KOPT-K1 (cell line): ENCODE measurements around the gene CYP2R1.
A peak's percentile ranks its signal among the peaks of the same experiment; 100 is the strongest.

ENCODE experiments used
- H3K27ac ChIP-seq: fragments of 200-600 bp; sonication (generic); 2 replicates; pipeline ENCODE4 v1.5.1; 2016; ENCODE audit warnings: antibody characterized with exemption, mild to moderate bottlenecking, low read depth, low read length; ENCODE audit not compliant: poor library complexity, severe bottlenecking
- H3K36me3 ChIP-seq: fragments of 200-600 bp; sonication (generic); 2 replicates; pipeline ENCODE4 v1.5.1; 2017; ENCODE audit warnings: antibody characterized with exemption, mild to moderate bottlenecking, low read length, moderate library complexity; ENCODE audit not compliant: insufficient read depth
- H3K9me3 ChIP-seq: fragments of 200-600 bp; sonication (generic); 2 replicates; pipeline ENCODE4 v1.5.1; 2017; ENCODE audit warnings: antibody characterized with exemption, low read length, mild to moderate bottlenecking; ENCODE audit not compliant: insufficient read depth, poor library complexity, severe bottlenecking

The CYP2R1 gene

DNA sequence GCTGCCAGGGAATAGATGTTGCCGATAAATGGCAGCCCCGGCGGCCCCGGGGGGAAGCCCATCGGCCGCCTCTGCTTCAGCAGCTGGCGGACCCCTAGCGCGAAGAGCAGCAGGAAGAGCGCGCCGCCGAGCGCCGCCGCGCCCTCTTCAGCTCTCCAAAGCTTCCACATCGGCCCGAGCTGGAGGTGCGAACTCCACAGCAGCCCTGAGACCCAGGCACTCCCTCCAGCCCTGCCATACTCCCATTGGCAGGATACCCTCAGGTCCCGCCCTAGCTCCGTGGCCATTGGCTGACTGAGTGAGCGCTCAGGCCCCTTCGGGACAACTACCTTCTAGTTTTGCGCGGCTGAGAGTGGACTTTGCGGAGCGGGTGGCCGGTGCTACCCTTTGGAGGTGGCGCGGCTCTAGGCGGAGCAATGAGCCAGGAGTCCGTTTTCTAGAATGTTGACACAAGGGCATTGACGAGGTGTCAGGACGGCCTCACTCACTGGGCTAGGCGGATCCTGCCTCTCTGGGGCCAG lies at the start of gene CYP2R1:
CYP2R1 (minus strand) TSS at position 196 of the 521 bp plus-strand sequence; CDS start at position 170, 26 bp downstream.
- Histone ChIP-seq H3K27ac (peak within 1 kb of the TSS; percentile 69), H3K36me3 (no peaks in the 10 kb centered on the region), H3K9me3 (no peaks in the 10 kb centered on the region)

DNA sequence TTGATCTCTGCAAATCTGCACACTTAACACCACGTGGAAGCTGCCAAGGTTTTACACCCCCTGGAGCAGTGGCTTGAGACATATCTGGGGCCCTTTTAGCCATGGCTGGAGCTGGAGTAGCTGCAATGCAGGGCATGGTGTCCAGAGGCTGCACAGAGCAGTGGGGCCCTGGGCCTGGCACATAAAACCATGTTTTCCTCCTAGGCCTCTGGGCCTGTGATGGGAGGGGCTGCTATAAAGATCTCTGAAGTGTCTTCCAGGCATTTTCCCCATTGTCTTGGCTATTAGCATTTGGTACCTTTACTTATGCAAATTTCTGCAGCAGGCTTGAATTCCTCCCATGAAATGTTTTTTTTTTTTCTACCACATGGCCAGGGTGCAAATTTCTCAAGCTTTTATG lies 46.9 kb upstream of the CYP2R1 start:
- Histone ChIP-seq H3K27ac (no peak overlapping the region), H3K9me3 (peaks cover 7% of the 10 kb centered on the region), H3K36me3 (no peaks in the 10 kb centered on the region)

DNA sequence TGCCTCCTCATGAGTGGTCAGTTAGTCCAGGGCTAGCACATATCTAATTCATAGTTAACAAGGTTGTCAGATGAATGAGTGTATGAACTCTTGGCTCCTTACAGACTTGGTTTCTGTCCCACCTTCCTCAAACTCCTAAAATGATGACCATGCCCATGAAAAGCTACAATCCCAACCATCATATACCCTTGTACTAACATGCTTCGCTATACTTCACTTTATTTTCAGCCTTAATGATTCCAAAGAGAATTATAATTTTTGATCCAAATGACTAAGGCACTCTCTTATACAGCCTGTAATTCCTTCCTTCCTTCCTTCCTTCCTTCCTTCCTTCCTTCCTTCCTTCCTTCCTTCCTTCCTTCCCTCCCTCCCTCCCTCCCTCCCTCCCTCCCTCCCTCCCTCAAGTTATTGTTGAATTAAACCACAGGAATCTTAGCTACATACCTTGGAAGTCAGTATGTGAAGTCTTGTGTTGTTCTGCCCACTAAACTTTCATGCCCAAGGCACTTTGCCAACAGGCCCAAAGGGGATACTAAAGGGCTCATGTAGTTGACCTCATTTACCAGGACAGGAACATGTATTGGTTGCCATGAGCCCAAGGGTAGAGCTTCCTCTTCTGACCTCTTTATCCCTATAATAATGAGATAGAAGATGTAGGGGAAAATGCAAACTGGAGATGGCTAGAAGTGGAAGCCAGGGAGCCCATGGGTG lies 42.8 kb upstream of the CYP2R1 start:
- peaks cover 7% of the 10 kb centered on the region for H3K9me3 ChIP-seq
- H3K27ac ChIP-seq = no peak overlapping the region
- no peaks in the 10 kb centered on the region for H3K36me3 ChIP-seq

- no peak overlapping the region for H3K27ac ChIP-seq
- H3K36me3 ChIP-seq = no peaks in the 10 kb centered on the region
- H3K9me3 ChIP-seq = no peaks in the 10 kb centered on the region
Observed at GRCh38 chr11:14932447-14932846, 40.4 kb upstream of the CYP2R1 start.

DNA sequence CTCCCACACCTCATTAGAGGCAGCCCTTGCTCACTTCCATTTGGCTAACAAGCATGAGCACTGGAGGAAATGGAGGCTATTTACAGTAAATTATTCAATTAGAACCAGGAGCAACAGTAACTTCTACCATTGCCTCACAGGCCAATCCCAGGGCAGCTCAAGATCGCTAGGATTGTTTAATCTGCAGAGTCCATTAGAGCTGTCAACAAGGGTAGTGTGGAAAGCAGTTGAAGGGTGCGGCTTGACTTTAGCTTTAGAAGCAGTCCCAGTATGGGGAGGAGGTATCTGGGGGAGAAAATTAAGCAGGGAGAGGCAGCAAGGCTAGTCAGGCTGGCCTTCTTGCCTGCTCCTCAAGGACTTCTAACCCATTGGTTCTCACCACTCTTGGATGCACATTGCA lies 38.3 kb upstream of the CYP2R1 start:
- H3K9me3 ChIP-seq = no peaks in the 10 kb centered on the region

DNA sequence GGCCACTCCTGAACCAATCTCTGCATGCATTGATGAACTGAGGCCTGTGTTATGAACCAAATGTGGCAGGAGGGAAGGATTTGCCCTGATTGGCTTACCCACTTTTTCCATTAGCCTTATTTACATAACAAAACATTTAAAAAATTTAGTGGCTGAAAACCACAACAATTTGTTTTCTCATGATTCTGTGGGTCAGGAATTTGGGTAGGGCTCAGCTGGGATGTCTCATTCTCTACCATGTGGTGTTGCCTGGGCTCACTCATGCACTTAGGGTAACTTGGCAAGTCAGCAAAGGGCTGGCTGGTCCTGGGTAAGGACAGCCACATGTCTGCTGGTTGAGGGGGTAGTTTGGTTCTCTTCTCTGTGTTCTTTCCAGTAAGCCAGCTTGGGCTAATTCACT lies 35.1 kb upstream of the CYP2R1 start:
- no peaks in the 10 kb centered on the region for H3K36me3 ChIP-seq
- H3K9me3 ChIP-seq = no peaks in the 10 kb centered on the region
- no peak overlapping the region for H3K27ac ChIP-seq

More for the DNA sequence above, 38.3 kb upstream of the CYP2R1 start:
- Histone ChIP-seq H3K36me3 (no peaks in the 10 kb centered on the region), H3K27ac (no peak overlapping the region)

DNA sequence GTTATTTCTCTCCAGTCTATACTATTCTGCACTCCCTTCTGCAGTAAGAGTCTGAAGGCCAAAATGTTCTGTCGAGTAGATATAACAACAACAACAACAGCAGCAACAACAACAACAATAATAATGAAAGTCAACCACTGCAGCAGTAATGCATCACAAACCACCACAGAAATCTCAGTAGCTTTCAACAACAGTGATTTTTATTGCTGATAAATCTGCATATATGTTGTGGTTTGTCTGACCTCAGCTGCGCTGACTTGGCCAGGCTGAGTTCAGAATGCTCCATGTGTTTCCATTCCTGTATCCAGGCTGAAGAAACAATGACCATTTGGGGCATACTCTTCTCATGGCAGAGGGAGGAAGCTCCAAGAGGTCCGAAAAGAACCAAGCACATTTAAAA lies 32.3 kb upstream of the CYP2R1 start:
- H3K36me3 ChIP-seq = no peaks in the 10 kb centered on the region
- no peak overlapping the region for H3K27ac ChIP-seq
- H3K9me3 ChIP-seq = no peaks in the 10 kb centered on the region

DNA sequence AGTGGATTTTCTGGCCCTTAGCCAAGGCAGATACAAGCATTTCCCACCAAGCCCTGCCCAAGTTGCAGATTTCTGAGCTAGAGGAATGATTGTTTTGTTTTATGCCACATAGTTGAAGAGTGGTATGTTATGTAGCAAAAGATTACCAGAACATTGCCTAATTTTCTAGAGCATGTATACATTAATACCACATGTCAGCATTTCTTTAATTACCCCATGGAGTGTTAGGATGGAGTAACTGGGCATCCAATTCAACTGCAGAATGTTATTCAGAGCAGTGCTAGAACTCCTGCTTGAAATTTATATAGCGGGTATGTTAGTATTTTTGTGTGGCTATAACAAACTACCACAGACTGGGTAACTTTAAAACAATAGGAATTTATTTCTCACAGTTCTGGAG lies 24.4 kb upstream of the CYP2R1 start:
- Histone ChIP-seq H3K27ac (no peak overlapping the region), H3K9me3 (no peaks in the 10 kb centered on the region), H3K36me3 (no peaks in the 10 kb centered on the region)

- no peaks in the 10 kb centered on the region for H3K9me3 ChIP-seq
- H3K36me3 ChIP-seq = no peaks in the 10 kb centered on the region
- no peak overlapping the region for H3K27ac ChIP-seq
Observed at GRCh38 chr11:14914536-14914935, 22.5 kb upstream of the CYP2R1 start.

DNA sequence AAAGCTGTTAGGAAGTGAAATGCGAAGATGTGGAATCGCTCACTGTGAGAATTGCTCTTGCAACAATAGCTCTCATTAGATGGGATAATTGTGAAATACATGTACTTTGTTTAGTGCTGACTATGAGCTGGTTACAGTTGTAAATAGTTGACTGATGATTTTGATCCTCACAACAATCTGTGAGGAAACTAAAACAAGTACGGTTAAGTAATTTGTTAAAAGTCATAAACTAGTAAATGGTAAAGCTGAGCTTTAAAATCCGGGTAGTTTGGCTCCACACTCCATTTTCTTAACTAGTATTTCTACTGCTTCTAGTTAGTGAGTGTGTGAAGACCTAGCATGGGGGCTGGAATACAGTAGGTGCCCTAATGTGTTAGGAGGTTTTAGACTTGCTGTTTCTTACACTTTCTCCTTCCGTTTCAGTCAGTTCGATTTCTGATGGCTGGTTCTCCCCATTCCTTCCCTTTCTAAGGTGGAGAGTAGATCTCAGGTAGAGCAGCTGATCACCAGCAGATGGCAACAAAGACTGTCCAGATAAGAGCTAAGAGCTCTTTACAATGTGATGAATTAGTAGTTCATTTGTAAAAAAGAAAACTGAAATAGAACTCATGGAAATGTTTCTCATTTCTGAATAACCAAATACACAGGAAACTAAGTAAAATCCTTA lies 16.3 kb upstream of the CYP2R1 start:
- H3K9me3 ChIP-seq = no peaks in the 10 kb centered on the region
- no peaks in the 10 kb centered on the region for H3K36me3 ChIP-seq
- no peak overlapping the region for H3K27ac ChIP-seq

- Histone ChIP-seq H3K9me3 (no peaks in the 10 kb centered on the region), H3K36me3 (no peaks in the 10 kb centered on the region), H3K27ac (no peak overlapping the region)
Observed at GRCh38 chr11:14907411-14908213, 15.6 kb upstream of the CYP2R1 start.

- H3K27ac ChIP-seq = no peak overlapping the region
- H3K36me3 ChIP-seq = no peaks in the 10 kb centered on the region
Observed at GRCh38 chr11:14906993-14907392, 15.0 kb upstream of the CYP2R1 start.

GRCh38 chr11:14906578-14906977 lies 14.5 kb upstream of the CYP2R1 start:
- no peak overlapping the region for H3K27ac ChIP-seq
- H3K36me3 ChIP-seq = no peaks in the 10 kb centered on the region
- H3K9me3 ChIP-seq = no peaks in the 10 kb centered on the region

More at GRCh38 chr11:14906993-14907392, 15.0 kb upstream of the CYP2R1 start:
- no peaks in the 10 kb centered on the region for H3K9me3 ChIP-seq

- Histone ChIP-seq H3K27ac (no peak overlapping the region), H3K36me3 (no peaks in the 10 kb centered on the region), H3K9me3 (no peaks in the 10 kb centered on the region)
Observed at GRCh38 chr11:14905104-14906033, 13.3 kb upstream of the CYP2R1 start.
